H9 (cell line): ENCODE measurements around the gene HLA-E. TPM values are rescaled to one million over a fixed set of nuclear protein-coding genes. Genes with fewer than 3 reads are reported as not detected.

ENCODE experiments used
- DNase-seq: peaks from one replicate; pipeline ENCODE4 v3.0.0-alpha.2; 2017
- H2AFZ ChIP-seq: one replicate; pipeline ENCODE4 v1.6.1; 2013; ENCODE audit warnings: mild to moderate bottlenecking, low read length, control low read depth, moderate library complexity
- H2AK5ac ChIP-seq: 2 replicates; pipeline ENCODE4 v1.6.1; 2013; ENCODE audit warnings: low read length, control low read depth, mixed read lengths; ENCODE audit not compliant: insufficient read length
- H2BK120ac ChIP-seq: one replicate; pipeline ENCODE4 v1.6.1; 2013; ENCODE audit warnings: low read depth, mild to moderate bottlenecking, low read length, control low read depth, inconsistent platforms; ENCODE audit not compliant: poor library complexity, severe bottlenecking
- H2BK12ac ChIP-seq: 2 replicates; pipeline ENCODE4 v1.6.1; 2013; ENCODE audit warnings: low read length, control low read depth, mixed read lengths, low read depth; ENCODE audit not compliant: insufficient read length
- H2BK15ac ChIP-seq: 2 replicates; pipeline ENCODE4 v1.6.1; 2013; ENCODE audit warnings: low read depth, low read length, control low read depth
- H2BK20ac ChIP-seq: one replicate; pipeline ENCODE4 v1.6.1; 2013; ENCODE audit warnings: low read depth, mild to moderate bottlenecking, low read length, control low read depth, inconsistent platforms; ENCODE audit not compliant: poor library complexity, severe bottlenecking
- H2BK5ac ChIP-seq: 2 replicates; pipeline ENCODE4 v1.6.1; 2013; ENCODE audit warnings: low read length, control low read depth, mixed read lengths; ENCODE audit not compliant: insufficient read length
- H3K14ac ChIP-seq: 2 replicates; pipeline ENCODE4 v1.6.1; 2013; ENCODE audit warnings: low read length, control low read depth; ENCODE audit not compliant: insufficient read depth
- H3K18ac ChIP-seq: 2 replicates; pipeline ENCODE4 v1.6.1; 2013; ENCODE audit warnings: low read depth, mild to moderate bottlenecking, mixed read lengths, low read length, control low read depth; ENCODE audit not compliant: insufficient read length
- H3K23ac ChIP-seq: 2 replicates; pipeline ENCODE4 v1.6.1; 2013; ENCODE audit warnings: low read length, control low read depth, mixed read lengths, low read depth; ENCODE audit not compliant: insufficient read length
- H3K23me2 ChIP-seq: 2 replicates; pipeline ENCODE4 v1.6.1; 2013; ENCODE audit warnings: low read depth, mild to moderate bottlenecking, mixed read lengths, low read length, control low read depth; ENCODE audit not compliant: insufficient read length, poor library complexity, severe bottlenecking
- H3K27ac ChIP-seq: 2 replicates; pipeline ENCODE4 v1.5.1; 2013; ENCODE audit warnings: low read length, control low read depth, mixed read lengths, low read depth; ENCODE audit not compliant: insufficient read length
- H3K27me3 ChIP-seq: 2 replicates; pipeline ENCODE4 v1.6.1; 2013; ENCODE audit warnings: low read length, control low read depth, inconsistent platforms; ENCODE audit not compliant: insufficient read depth
- H3K4ac ChIP-seq: 2 replicates; pipeline ENCODE4 v1.6.1; 2013; ENCODE audit warnings: low read depth, mild to moderate bottlenecking, control low read depth, inconsistent platforms, low read length, moderate library complexity
- H3K4me1 ChIP-seq: 2 replicates; pipeline ENCODE4 v1.6.1; 2013; ENCODE audit warnings: low read length, control low read depth, inconsistent platforms; ENCODE audit not compliant: insufficient read depth
- H3K4me2 ChIP-seq: 2 replicates; pipeline ENCODE4 v1.6.1; 2013; ENCODE audit warnings: low read length, control low read depth, mixed read lengths; ENCODE audit not compliant: insufficient read length, insufficient read depth
- H3K56ac ChIP-seq: 2 replicates; pipeline ENCODE4 v1.6.1; 2013; ENCODE audit warnings: low read depth, mild to moderate bottlenecking, mixed read lengths, low read length, control low read depth; ENCODE audit not compliant: insufficient read length
- H3K79me1 ChIP-seq: 2 replicates; pipeline ENCODE4 v1.6.1; 2013; ENCODE audit warnings: low read depth, mild to moderate bottlenecking, moderate library complexity, low read length, control low read depth, inconsistent platforms; ENCODE audit not compliant: insufficient read depth, poor library complexity, severe bottlenecking
- H3K79me2 ChIP-seq: 2 replicates; pipeline ENCODE4 v1.6.1; 2013; ENCODE audit warnings: low read length, control low read depth, inconsistent platforms; ENCODE audit not compliant: insufficient read depth
- H3K9ac ChIP-seq: 2 replicates; pipeline ENCODE4 v1.6.1; 2013; ENCODE audit warnings: low read length, control low read depth, mixed read lengths; ENCODE audit not compliant: insufficient read length; ENCODE audit errors: extremely low read depth
- H3K9me3 ChIP-seq: one replicate; pipeline ENCODE4 v1.6.1; 2013; ENCODE audit warnings: low read depth, low read length, inconsistent platforms; ENCODE audit not compliant: control insufficient read depth
- H3T11ph ChIP-seq: one replicate; pipeline ENCODE4 v1.6.1; 2013; ENCODE audit warnings: mild to moderate bottlenecking, low read length, control low read depth, inconsistent platforms
- H4K20me1 ChIP-seq: one replicate; pipeline ENCODE4 v1.6.1; 2013; ENCODE audit not compliant: control insufficient read depth, insufficient read length, insufficient read depth
- H4K5ac ChIP-seq: 2 replicates; pipeline ENCODE4 v1.6.1; 2013; ENCODE audit warnings: low read depth, mild to moderate bottlenecking, mixed read lengths, low read length, control low read depth; ENCODE audit not compliant: insufficient read length
- H4K8ac ChIP-seq: replicated peaks from 2 replicates; pipeline ENCODE4 v1.6.1; 2013; ENCODE audit warnings: low read length, control low read depth, mixed read lengths, low read depth; ENCODE audit not compliant: insufficient read length
- H4K91ac ChIP-seq: 2 replicates; pipeline ENCODE4 v1.6.1; 2013; ENCODE audit warnings: low read depth, mild to moderate bottlenecking, moderate library complexity, mixed read lengths, low read length, control low read depth; ENCODE audit not compliant: insufficient read length
- H3K27ac Mint-ChIP-seq, 3 experiments: 2 replicates in 2 of 3; 3 replicates in 1 of 3; pipeline ENCODE4 v1.8.0; 2020 to 2021; ENCODE audit warnings: mixed read lengths in 3 of 3, mild to moderate bottlenecking in 1 of 3, moderate library complexity in 1 of 3
- H3K27me3 Mint-ChIP-seq: 2 replicates; pipeline ENCODE4 v1.8.0; 2021; ENCODE audit warnings: low read depth, mild to moderate bottlenecking, moderate library complexity, mixed read lengths
- H3K36me3 Mint-ChIP-seq, 3 experiments: 2 replicates in 2 of 3; 3 replicates in 1 of 3; pipeline ENCODE4 v1.8.0; 2020 to 2021; ENCODE audit warnings: low read depth in 3 of 3, mixed read lengths in 3 of 3; ENCODE audit not compliant: insufficient read depth in 1 of 3
- H3K4me1 Mint-ChIP-seq, 2 experiments: 2 replicates each; pipeline ENCODE4 v1.8.0; 2020; ENCODE audit warnings: mixed read lengths in 2 of 2
- H3K4me3 Mint-ChIP-seq, 2 experiments: 2 replicates in 1 of 2; 3 replicates in 1 of 2; pipeline ENCODE4 v1.8.0; 2020 to 2021; ENCODE audit warnings: mild to moderate bottlenecking in 2 of 2, mixed read lengths in 2 of 2, moderate library complexity in 1 of 2
- H3K9me3 Mint-ChIP-seq, 2 experiments: 2 replicates in 1 of 2; 3 replicates in 1 of 2; pipeline ENCODE4 v1.8.0; 2020; ENCODE audit warnings: mild to moderate bottlenecking in 2 of 2, mixed read lengths in 2 of 2, moderate library complexity in 1 of 2
- CTCF ChIP-seq: fragments of 200-600 bp; sonication (generic); conservative IDR thresholded peaks from 3 replicates; pipeline ENCODE4 v1.8.0; 2021; ENCODE audit warnings: antibody characterized with exemption, mild to moderate bottlenecking
- WGBS: extraction: QIAGEN DNeasy Blood & Tissue Kit; methylation state at CpG from one replicate; pipeline ENCODE4 v1.1.7; 2013; ENCODE audit warnings: missing lambda C conversion rate, low lambda C conversion rate, mixed read lengths; ENCODE audit not compliant: insufficient read length; ENCODE audit errors: extremely low coverage; 5-methylcytosine and 5-hydroxymethylcytosine counted together
- total RNA-seq: library from RNA; stranded (reverse); gene quantifications from 2 replicates; pipeline ENCODE4 v1.2.1, GENCODE V29; 2021

HLA-E gene
- total RNA-seq, 1 experiment from 2014 or later: 28.1 TPM

DNA sequence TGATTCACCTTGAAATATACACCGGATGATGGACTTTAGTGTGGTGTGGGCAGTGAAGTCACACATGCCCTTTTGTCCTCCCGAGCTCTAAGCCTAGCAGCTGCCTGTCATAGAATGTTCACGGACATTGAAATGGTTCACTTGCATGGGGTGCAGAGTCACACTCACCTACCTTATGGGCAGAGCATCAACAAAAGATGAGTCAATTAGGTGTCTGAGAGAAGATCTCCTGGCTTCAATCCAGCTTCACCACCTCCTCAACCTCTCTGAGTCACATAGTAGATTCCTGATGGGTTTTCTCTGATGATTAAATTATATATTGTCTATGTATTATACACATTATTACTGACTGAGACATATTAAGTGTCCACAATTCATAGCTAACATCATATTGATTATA is 48.1 kb upstream of the HLA-E start:
- Histone ChIP-seq H4K8ac (no peak overlapping the region), H3K23me2 (peaks cover 4% of the 10 kb centered on the region), H3K4me1 (no peaks in the 10 kb centered on the region), H3K27ac (no peak overlapping the region), H3K23ac (no peak overlapping the region), H3T11ph (no peak overlapping the region), H3K79me2 (no peaks in the 10 kb centered on the region), H3K14ac (no peak overlapping the region), H3K27me3 (no peaks in the 10 kb centered on the region; the same call in 1 of the 2 replicates), H2BK120ac (no peak overlapping the region), H2BK15ac (no peak overlapping the region), H4K91ac (no peak overlapping the region), H2BK12ac (no peak overlapping the region), H3K9ac (no peak overlapping the region), H2AK5ac (no peak overlapping the region), H2BK5ac (no peak overlapping the region), H3K4me2 (no peak overlapping the region), H3K9me3 (no peaks in the 10 kb centered on the region), H2AFZ (no peak overlapping the region), H3K4ac (no peak overlapping the region), H3K56ac (no peak overlapping the region), H2BK20ac (no peak overlapping the region), H3K79me1 (no peaks in the 10 kb centered on the region), H4K20me1 (no peaks in the 10 kb centered on the region), H3K18ac (no peak overlapping the region), H4K5ac (no peak overlapping the region)
- no peak for TF ChIP-seq CTCF
- Mint-ChIP-seq H3K27ac (no peak overlapping the region), H3K27me3 (peaks cover 86% of the 10 kb centered on the region), H3K4me3 (no peak overlapping the region), H3K4me1 (peaks cover 3 to 4% of the 10 kb centered on the region in 2 experiments), H3K36me3 (no peaks in the 10 kb centered on the region), H3K9me3 (no peaks in the 10 kb centered on the region)
- no peak for DNase-seq
- whole genome bisulfite sequencing: no CpG with 5 or more reads among the region's 3 CpGs
